ENCODE data around the gene OLFM1. TPM values are rescaled to one million over a fixed set of nuclear protein-coding genes. Genes with fewer than 3 reads are reported as not detected.

OLFM1 gene
- total RNA-seq, 1 experiment from 2014 or later, result 0.39 TPM

DNA sequence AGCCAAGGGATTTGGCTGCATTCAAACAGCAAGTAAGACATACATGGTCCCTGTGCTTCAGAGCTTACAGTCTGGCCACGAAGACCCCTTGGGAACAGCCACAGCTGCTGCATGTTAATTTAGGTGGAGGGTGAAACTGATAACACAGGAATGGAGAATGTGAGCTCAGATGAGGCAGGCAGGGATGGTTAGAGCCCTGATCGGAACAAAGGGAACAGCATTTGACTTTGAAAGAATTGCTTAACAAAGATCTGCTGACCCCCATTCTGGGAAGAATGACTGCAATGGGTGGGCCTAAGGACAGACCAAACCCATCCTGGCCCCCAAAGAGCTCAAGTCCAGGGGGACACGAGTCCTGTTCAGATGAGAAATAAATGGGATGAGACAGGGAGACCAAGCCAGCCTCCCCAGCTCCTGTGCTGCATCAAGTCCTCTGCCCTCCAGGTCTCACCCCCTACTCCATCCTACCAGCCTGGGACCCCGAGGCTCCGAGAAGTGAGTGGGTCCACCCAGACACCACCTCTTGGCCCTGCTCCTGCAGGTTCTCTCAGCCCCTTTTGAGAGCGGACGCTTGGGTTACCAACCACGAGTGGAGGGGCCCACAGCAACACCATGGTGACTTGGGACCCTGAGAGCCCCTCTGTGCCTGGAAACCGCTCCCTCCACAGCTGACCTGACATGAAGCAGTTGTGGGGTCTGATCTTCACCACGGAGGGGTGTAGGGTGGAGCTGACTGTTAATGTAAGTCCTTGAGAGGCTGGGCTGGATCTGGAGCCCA, 50.8 kb downstream of the OLFM1 start:
- Histone ChIP-seq H3K27ac (ENCODE audit: low read length) (no peak overlapping the region), H3K4me3 (ENCODE audit: low read depth in 2 of 2, low read length in 2 of 2) (no peak overlapping the region), H3K4me1 (ENCODE audit: control insufficient read depth, insufficient read depth, low read length) (no peaks in the 10 kb centered on the region), H3K36me3 (ENCODE audit: control insufficient read depth, insufficient read depth, low read length) (no peaks in the 10 kb centered on the region), H3K27me3 (ENCODE audit: control insufficient read depth, insufficient read depth, low read length) (no peaks in the 10 kb centered on the region), H3K9me3 (ENCODE audit: control insufficient read depth, insufficient read depth, low read depth, low read length) (no peaks in the 10 kb centered on the region)
- ATAC-seq, result no peak
- DNase-seq (ENCODE audit: low read depth, low spot score), result no peak
- in situ Hi-C loops (cut with HindIII; ENCODE audit: low pct_unique_long_range_greater_than_20kb, low sequenced_read_pairs), result no loop called here
- TF ChIP-seq POLR2AphosphoS5 (IDR thresholded peaks at IDR 0.05; ENCODE audit: low read depth, low read length) (no peak), SIN3A (IDR thresholded peaks at IDR 0.05; ENCODE audit: borderline replicate concordance, insufficient read depth, low read depth, low read length) (no peak), TCF7L2 (IDR thresholded peaks at IDR 0.05; ENCODE audit: low read depth, low read length) (no peak)
- TF ChIP-seq, protein P1, sequence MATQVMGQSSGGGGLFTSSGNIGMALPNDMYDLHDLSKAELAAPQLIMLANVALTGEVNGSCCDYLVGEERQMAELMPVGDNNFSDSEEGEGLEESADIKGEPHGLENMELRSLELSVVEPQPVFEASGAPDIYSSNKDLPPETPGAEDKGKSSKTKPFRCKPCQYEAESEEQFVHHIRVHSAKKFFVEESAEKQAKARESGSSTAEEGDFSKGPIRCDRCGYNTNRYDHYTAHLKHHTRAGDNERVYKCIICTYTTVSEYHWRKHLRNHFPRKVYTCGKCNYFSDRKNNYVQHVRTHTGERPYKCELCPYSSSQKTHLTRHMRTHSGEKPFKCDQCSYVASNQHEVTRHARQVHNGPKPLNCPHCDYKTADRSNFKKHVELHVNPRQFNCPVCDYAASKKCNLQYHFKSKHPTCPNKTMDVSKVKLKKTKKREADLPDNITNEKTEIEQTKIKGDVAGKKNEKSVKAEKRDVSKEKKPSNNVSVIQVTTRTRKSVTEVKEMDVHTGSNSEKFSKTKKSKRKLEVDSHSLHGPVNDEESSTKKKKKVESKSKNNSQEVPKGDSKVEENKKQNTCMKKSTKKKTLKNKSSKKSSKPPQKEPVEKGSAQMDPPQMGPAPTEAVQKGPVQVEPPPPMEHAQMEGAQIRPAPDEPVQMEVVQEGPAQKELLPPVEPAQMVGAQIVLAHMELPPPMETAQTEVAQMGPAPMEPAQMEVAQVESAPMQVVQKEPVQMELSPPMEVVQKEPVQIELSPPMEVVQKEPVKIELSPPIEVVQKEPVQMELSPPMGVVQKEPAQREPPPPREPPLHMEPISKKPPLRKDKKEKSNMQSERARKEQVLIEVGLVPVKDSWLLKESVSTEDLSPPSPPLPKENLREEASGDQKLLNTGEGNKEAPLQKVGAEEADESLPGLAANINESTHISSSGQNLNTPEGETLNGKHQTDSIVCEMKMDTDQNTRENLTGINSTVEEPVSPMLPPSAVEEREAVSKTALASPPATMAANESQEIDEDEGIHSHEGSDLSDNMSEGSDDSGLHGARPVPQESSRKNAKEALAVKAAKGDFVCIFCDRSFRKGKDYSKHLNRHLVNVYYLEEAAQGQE (IDR thresholded peaks at IDR 0.05; ENCODE audit: insufficient read depth in 1 of 2, low read depth in 2 of 2, low read length in 1 of 2), result no peak
- TF ChIP-seq, protein P2, sequence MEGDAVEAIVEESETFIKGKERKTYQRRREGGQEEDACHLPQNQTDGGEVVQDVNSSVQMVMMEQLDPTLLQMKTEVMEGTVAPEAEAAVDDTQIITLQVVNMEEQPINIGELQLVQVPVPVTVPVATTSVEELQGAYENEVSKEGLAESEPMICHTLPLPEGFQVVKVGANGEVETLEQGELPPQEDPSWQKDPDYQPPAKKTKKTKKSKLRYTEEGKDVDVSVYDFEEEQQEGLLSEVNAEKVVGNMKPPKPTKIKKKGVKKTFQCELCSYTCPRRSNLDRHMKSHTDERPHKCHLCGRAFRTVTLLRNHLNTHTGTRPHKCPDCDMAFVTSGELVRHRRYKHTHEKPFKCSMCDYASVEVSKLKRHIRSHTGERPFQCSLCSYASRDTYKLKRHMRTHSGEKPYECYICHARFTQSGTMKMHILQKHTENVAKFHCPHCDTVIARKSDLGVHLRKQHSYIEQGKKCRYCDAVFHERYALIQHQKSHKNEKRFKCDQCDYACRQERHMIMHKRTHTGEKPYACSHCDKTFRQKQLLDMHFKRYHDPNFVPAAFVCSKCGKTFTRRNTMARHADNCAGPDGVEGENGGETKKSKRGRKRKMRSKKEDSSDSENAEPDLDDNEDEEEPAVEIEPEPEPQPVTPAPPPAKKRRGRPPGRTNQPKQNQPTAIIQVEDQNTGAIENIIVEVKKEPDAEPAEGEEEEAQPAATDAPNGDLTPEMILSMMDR (IDR thresholded peaks at IDR 0.05), result no peak
- intact Hi-C loops (cut with micrococcal nuclease; ENCODE audit: unreplicated experiment), result no loop called here
- POLR2A ChIA-PET, result no interaction called here
- no TSS peak for BruUV-seq (replicated peaks)
- CTCF ChIA-PET, result no interaction called here

DNA sequence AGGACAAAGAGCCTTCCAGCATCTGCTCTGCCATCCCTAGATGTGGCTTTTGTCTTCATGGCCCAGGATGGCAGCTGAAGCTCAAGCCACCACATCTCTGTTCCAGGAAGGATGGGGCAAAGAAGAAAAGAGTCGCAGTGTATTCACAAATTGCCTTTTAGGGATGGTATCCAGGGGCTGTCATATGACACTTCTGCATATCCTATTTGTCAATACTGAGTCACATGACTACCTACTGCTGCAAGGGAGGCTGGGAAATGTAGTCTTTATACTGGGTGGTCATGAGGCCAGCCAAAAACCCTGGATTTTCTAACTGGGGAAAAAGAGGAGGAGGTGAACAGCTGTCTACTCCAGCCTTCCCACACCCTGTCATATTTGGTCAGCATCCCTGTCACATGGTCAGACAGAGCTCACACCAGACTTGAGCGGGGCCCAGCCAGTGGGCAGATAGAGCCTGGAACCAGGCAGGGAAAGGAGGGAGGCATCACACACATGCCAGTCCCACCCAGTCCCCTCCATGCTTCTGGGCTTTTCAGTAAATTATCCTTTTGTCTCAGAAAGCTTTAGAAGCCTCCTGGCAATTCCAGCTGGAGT, 52.0 kb downstream of the OLFM1 start:
- CTCF ChIA-PET, result no interaction called here
- Histone ChIP-seq H3K36me3 (ENCODE audit: control insufficient read depth, insufficient read depth, low read length) (no peaks in the 10 kb centered on the region), H3K27ac (ENCODE audit: low read length) (no peak overlapping the region), H3K4me1 (ENCODE audit: control insufficient read depth, insufficient read depth, low read length) (no peaks in the 10 kb centered on the region), H3K4me3 (ENCODE audit: low read depth in 2 of 2, low read length in 2 of 2) (no peak overlapping the region), H3K27me3 (ENCODE audit: control insufficient read depth, insufficient read depth, low read length) (no peaks in the 10 kb centered on the region), H3K9me3 (ENCODE audit: control insufficient read depth, insufficient read depth, low read depth, low read length) (no peaks in the 10 kb centered on the region)
- ATAC-seq (no peak), DNase-seq (ENCODE audit: low read depth, low spot score) (no peak)
- TF ChIP-seq POLR2AphosphoS5 (IDR thresholded peaks at IDR 0.05; ENCODE audit: low read depth, low read length), result no peak
- TF ChIP-seq, protein P1 (IDR thresholded peaks at IDR 0.05; ENCODE audit: insufficient read depth in 1 of 2, low read depth in 2 of 2, low read length in 1 of 2), result no peak
- TF ChIP-seq, protein P2 (IDR thresholded peaks at IDR 0.05), result no peak
- TF ChIP-seq TCF7L2 (IDR thresholded peaks at IDR 0.05; ENCODE audit: low read depth, low read length), result no peak
- no peak for TF ChIP-seq SIN3A (IDR thresholded peaks at IDR 0.05; ENCODE audit: borderline replicate concordance, insufficient read depth, low read depth, low read length)
- intact Hi-C loops (cut with micrococcal nuclease; ENCODE audit: unreplicated experiment) (no loop called here), in situ Hi-C loops (cut with HindIII; ENCODE audit: low pct_unique_long_range_greater_than_20kb, low sequenced_read_pairs) (no loop called here)
- POLR2A ChIA-PET, result no interaction called here
- no TSS peak for BruUV-seq (replicated peaks)

Measured in Panc1 (cell line).